Left hindlimb (tissue), 1 donor: ENCODE results near the gene MACF1.
"Not testable (repeated sequence)": the region's sequence is repeated elsewhere in the genome, so short reads cannot be mapped to it uniquely, and the experiment has no call there.

Experiments used
- DNase-seq: peaks from one replicate; pipeline ENCODE4 v3.0.0-alpha.2; 2018

The MACF1 gene

DNA sequence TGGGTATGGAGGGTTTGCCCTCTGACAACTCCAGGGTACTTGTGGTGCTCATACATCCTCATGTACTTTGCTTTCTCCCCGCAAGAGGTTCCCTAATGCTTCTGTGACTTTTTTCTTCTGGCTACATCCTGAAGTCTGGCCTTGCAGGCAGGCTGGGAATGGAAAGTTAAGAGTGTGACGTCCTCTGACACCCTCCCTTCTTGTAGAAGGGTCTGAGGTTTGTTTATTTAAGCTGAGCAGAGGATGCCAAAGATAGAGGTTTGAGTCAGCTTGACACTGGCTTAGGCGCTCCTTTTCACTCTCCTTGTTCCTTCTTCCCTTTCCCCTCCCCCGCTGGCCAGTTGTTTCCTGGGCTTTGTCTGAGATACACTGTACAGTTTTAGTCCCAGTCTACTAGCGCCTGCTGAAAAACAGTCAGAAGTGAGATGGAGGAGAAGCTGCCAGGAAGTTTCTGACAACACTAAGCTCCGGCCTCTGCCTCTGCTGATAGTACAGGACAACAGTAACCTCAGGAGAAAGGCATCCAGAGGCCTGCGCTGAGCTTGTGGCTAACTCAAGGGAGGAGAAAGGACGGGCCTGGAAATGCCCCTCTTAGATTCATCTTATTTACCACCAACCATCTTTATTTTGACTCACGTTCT lies at the start of gene MACF1:
Gene MACF1 (plus strand): TSS at position 255 of the 641 bp plus-strand sequence. CDS start 328 bp downstream, at position 583.
- DNase-seq: peak; percentile 79

DNA sequence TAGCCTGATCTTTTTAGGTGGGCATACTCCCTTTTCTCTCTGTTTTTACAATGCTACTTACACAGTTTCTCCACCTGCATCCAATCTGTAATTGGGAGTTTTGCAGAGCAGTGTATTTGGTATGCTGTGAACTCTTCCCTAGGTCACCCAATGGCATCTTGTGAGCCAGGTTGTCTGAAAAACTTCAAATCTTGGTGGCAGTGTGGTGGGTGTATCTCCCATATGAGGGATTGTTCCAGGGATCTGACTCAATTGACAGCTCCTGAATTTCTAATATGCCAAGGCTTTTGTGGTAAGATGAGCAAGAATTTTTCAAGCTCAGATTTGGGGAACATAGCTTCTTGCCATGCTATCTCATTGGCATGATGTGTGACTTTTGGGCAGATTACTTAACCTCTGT lies 47.2 kb upstream of the MACF1 start:
- no peak for DNase-seq

GRCh38 chr1:39158327-39159086 lies 46.0 kb upstream of the MACF1 start:
- DNase-seq: peak; percentile 46

DNA sequence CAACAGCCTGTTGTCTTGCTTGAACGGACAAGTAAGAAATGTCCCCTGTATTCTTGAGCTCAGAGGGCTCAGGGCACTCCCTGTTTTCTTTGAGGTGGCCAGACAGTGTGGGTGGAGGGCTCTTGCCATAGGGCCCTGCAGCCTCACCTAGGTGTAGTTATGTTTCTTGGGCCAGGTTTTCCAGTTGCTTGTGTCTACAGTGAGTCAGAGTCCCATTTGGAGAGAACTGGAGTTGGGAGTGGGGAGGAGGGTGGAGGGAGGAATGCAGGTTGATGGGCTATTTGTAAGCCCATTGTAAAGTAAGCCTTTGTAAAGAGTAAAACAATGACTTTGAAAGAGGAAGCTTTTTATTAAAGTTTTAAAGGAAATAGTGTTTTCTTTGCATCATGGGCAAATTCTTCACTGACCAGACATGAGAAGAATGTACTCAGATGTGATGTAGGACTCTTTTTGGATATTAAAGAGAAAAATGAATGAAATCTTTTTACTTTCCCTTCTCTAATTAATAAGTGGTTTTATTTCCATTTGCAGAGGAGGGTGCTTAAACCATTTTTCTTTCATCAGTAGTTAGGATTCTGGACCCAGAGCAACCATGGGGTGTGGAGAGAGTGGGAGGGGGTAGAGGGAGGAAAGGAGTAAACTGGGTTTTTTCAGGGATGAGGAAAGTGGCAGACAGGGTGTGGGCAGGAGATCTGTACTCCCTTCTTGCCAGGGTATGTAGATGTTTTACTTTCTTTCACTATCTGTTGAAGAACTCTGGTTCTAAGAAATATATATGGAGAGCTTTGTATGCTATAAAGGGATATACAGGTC lies 45.1 kb upstream of the MACF1 start:
- DNase-seq: no peak

- no peak for DNase-seq
Observed at GRCh38 chr1:39160703-39161102, 43.8 kb upstream of the MACF1 start.

- DNase-seq: not testable (repeated sequence)
Observed at GRCh38 chr1:39161811-39162210, 42.7 kb upstream of the MACF1 start.

DNA sequence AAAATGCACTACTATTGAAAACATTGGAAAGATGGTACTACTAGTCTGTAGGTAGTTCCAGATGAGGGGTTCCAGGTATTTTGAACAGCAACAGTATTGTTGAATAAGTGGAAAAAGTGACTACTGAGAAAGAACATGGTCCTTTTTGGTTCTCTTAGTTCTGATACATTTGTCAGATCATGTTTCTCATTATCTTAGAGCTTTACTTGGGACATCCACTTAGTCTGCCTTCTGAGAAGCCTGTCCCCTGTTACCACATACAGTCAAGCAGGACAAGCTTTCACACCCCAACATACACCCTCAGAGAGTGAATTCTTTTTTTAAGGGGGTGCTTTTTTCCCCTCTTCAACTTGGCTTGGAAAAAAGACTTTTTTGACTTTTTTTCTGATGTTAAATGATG lies 41.0 kb upstream of the MACF1 start:
- no peak for DNase-seq

- no peak for DNase-seq
Observed at GRCh38 chr1:39164256-39164655, 40.2 kb upstream of the MACF1 start.

DNA sequence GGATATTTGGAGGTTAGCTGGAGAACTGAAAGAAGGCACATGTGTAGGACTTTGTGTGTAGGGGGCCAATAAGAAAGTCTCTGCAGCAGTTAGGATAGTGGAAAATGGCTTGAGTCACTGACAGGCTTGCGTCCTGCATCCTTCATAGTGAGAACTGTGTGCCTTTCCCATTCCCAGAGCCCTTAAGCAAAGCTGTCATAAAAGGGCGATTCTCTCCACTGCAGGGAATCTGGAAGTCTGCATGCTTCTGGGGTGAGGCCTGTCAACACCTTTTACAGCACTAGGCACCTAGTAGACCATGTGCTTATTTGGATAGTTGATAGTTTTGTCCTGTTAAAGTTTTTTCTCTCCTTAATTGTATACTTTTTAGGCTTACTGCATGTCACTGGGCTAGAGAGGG lies 39.4 kb upstream of the MACF1 start:
- no peak for DNase-seq

DNA sequence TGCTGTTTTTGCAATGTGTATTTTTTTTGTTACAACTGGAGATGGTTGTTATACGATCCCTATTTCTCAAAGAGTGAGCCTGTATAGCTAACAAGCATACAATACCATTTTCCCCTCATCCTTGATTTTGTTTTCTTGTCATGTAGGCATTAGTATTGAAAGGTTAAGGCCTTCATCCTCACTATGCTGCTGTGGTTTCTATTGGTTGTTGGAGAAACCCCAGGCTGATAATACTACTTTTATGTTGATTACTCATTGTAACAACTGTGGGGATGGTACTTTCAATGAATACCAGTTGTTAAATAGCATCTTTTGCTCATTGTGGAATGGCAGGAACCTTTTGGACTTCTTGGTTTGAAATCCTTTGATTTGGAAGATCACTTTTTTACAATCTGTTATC lies 39.0 kb upstream of the MACF1 start:
- no peak for DNase-seq

DNA sequence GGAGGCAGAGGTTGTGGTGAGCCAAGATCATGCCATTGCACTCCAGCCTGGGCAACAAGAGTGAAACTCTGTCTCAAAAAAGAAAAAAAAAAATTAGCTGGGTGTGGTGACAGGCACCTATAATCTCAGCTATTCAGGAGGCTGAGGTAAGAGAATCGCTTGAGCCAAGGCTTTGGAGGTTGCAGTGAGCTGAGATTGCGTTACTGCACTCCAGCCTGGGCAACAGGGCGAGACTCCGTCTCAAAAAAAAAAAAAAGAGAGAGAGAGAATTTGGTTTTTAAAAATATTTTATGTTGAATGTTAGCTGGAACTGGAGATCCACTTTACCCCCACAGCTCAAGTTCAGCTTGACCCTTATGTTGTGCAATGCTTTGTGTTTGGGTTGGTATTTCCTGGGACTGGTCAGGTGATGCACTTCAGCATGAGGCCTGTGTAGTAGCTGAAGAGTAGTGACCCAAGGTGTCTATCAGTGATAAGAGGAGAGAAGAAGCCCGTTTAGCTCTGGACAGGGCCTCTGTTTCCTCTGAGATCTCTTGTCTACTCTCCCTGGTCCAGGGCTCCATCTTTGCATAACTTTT lies 36.8 kb upstream of the MACF1 start:
- DNase-seq: no peak

DNA sequence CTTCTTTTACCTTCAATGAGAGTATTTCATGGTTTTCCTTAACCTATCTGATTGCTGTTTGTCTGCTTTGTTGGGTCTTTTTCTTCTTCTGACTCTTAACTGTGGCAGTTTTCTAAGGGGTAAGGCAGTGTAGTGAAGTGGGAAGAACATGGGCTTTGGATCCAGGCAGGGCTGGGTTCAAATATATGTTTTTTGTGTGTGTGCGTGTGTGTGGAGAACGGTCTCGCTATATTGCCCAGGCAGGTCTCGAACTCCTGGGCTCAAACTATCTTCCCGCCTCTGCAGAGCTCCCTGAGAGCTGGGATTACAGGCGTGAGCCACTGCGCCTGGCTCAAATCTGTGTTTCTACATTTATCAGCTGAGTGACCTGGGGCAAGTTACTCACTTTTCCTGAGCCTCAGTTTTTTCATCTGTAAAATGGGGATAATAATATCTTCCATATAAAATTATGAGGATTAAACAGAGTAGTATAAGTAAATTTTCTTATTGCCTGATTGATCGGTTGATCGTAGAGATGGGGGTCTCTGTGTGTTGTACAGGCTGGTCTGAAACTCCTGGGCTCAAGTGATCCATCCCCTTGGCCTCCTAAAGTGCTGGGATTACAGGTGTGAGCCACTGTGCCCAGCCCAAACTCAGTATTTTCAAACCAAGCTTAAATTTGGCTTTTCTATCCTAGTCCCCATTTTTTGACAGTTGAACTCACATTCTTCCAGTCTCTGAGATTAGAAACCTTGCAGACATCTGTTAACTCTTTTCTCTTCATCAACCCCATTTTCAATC lies 36.0 kb upstream of the MACF1 start:
- no peak for DNase-seq

- peak; percentile 49 for DNase-seq
Observed at GRCh38 chr1:39170731-39171667, 33.5 kb upstream of the MACF1 start.

- no peak for DNase-seq
Observed at GRCh38 chr1:39173119-39173994, 31.1 kb upstream of the MACF1 start.

- DNase-seq: no peak
Observed at GRCh38 chr1:39173995-39174380, 30.5 kb upstream of the MACF1 start.

DNA sequence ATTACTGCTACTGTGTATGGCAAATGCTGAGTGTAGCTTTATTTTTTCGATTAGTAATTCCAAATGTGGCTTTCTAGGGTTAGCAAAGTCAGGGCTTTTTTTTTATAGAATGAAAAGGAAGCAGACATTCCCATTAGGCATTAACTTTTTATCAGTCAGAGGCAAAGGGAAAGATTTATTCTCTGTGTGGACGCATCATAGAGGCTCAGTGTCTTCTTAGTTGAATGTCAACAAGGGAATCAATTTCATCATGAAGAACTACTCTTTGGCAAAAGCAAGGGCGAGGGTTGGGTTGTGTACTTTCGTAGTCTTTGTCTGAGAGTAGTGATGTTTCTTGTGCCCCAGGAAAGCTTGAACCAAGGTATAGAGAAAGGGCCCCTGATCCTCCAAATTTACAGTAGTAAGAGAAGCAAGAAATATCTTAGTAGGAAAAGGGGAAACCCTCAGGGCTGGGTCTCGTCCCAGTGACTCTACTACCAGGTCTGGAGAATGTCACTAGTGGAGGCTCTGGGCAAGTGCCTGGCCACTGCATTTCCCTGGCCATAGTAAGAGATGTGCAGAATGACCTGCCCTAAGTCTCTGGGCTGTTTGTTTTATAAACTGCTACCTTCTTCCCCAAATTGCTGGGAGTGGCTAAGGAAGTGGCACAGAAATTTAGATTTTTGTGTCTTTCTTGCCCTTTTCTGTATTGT lies 30.0 kb upstream of the MACF1 start:
- DNase-seq: no peak

GRCh38 chr1:39177706-39178105 lies 26.8 kb upstream of the MACF1 start:
- no peak for DNase-seq

DNA sequence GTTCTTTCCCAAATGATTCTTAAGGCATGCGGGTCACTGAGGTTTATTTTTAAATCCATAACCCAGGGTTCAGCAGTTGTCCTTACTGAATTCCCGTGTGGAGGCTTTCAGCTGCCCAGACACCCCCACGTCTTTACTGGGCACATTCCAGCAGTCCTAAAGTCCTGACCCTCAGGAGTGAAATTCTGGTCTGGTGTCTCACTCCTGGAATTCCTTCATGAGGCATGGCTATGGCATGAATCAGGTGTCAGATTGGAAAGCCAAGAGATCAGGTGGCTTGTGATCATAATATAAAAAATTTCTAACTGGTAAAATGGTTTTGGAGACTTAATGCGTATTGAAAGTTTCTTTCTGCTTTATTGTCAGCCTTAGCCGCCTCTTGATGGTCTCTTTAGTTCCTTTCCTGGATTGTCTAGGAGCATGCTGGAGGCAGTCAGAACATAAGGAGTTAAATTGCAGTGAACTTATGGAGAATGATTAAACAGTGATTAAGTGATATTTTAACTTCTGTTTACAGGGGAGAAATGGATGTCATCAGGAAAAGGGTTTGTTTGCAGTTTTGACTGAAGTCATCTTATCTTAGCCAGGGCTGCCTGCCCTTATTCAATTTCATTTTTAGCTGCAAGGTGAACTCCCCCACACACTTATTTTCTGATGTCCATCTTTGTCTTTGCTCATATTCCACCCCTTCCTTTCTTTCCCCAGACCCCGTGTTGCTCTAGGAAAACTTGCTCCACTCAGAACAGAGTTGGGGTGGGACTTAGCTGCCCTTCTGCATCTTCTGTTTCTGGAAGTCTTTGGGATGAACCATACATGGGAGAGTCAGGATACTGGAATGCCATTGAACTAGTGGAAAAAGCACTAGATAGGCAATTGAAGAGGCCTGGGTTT lies 25.7 kb upstream of the MACF1 start:
- no peak for DNase-seq

DNA sequence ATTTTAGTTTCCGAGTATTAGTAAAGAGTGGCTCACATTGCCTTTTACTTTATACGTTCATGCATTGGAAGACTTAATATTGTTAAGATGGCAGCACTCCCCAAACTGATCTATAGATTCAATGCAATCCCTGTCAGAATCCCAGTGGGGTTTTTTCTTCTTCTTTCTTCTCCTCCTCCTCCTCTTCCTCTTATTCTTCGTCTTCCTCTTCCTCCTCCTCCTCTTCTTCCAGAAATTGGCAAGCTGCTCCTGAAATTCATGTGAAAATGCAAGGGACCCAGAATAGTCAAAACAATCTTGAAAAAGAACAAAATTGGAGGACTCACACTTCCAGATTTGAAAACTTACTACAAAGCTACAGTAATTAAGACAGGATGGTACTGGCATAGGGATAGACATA lies 23.2 kb upstream of the MACF1 start:
- DNase-seq: no peak
